Esophagus muscularis mucosa (tissue), 3 donors: ENCODE measurements around the gene FUCA1.

Experiments used
- POLR2A ChIP-seq: fragments of 450-650 bp; IDR thresholded peaks from one replicate; pipeline ENCODE4 v1.6.1; 2017; ENCODE audit warnings: antibody characterized with exemption, moderate library complexity, mild to moderate bottlenecking, low read depth
- POLR2AphosphoS5 ChIP-seq, 2 donors: sonication (generic); formaldehyde crosslinking; IDR thresholded peaks; one replicate each; pipeline ENCODE4 v1.6.1; 2017; ENCODE audit warnings: antibody characterized with exemption in 2 of 2
- TF ChIP-seq, protein P1 (sequence below), 3 experiments: fragments of 200-600 bp in 2 of 3; fragments of 450-650 bp in 1 of 3; sonication (generic) in 2 of 3; IDR thresholded peaks; one replicate each; pipeline ENCODE4 v1.5.1; 2017 to 2019; ENCODE audit warnings: antibody characterized with exemption in 3 of 3, mild to moderate bottlenecking in 2 of 3, moderate library complexity in 1 of 3

- TF ChIP-seq POLR2A (no peak), POLR2AphosphoS5 (IDR thresholded peaks at IDR 0.05) (no peak)
- TF ChIP-seq, protein P1, sequence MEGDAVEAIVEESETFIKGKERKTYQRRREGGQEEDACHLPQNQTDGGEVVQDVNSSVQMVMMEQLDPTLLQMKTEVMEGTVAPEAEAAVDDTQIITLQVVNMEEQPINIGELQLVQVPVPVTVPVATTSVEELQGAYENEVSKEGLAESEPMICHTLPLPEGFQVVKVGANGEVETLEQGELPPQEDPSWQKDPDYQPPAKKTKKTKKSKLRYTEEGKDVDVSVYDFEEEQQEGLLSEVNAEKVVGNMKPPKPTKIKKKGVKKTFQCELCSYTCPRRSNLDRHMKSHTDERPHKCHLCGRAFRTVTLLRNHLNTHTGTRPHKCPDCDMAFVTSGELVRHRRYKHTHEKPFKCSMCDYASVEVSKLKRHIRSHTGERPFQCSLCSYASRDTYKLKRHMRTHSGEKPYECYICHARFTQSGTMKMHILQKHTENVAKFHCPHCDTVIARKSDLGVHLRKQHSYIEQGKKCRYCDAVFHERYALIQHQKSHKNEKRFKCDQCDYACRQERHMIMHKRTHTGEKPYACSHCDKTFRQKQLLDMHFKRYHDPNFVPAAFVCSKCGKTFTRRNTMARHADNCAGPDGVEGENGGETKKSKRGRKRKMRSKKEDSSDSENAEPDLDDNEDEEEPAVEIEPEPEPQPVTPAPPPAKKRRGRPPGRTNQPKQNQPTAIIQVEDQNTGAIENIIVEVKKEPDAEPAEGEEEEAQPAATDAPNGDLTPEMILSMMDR (IDR thresholded peaks at IDR 0.05): peak in 1 of 3 experiments; percentile 3
These were observed 497 bp upstream of the FUCA1 start for GRCh38 chr1:23868557-23869016.
